Fibroblast of villous mesenchyme (primary cell): ENCODE measurements around the gene LKAAEAR1. TPM values are rescaled to one million over a fixed set of nuclear protein-coding genes. Genes with fewer than 3 reads are reported as not detected.
A peak's percentile ranks its signal among the peaks of the same experiment; 100 is the strongest.

Source experiments
- DNase-seq: peaks from one replicate; pipeline ENCODE4 v3.0.0-alpha.2; 2010; ENCODE audit warnings: low read depth
- H3K4me3 ChIP-seq: 2 replicates; pipeline ENCODE4 v1.5.1; 2011; ENCODE audit warnings: low read depth, mild to moderate bottlenecking, low read length
- total RNA-seq: library from RNA; depleted of rRNA; stranded (reverse); fragments of >200 nt; gene quantifications from 2 replicates; pipeline ENCODE4 v1.2.3, GENCODE V29; 2012
- TF ChIP-seq, protein P1 (sequence below): IDR thresholded peaks from 2 replicates; pipeline ENCODE4 v1.5.1; 2012; ENCODE audit warnings: low read depth, mild to moderate bottlenecking, low read length; ENCODE audit not compliant: insufficient read depth

Gene LKAAEAR1
- total RNA-seq, 1 donor = not detected

DNA sequence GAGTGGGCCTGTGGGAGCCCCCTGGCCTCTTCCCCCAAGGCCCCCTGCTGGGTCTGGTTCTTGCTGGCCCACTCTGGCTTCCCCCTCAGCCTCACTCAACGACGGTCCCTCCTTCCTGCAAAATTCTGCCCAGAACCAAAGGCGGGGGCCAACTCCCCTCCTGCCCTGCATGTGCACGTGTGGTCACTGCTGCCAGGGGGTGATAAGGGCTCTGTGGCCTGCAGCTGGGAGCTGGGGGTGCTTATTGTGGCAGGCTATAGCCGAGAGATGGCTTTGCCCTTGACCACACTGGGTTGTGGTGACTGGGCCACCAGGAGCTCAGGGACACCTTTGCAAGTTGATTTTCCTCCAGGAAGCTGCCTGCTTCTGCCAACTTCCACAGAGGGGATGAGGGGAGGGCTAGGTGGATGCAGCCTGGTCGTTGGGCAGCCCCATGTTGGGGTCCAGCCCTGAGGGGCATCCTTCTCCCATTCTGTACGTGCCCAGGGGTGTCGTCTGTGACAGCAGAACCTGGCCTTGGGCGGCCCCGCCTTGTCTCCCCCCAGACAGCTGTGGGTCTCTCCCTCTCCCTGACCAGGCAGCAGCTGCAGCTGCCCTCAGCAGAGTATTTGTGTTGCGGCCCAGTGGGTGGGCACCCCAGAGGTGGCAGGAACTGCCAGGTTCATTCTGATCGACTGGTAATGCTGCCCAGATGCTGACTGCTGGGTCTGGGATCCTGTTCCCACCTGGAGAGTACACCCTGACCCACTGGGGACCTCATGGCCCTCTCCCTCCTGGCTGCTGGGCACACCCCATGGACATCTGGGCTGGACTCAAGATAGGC lies 15.6 kb downstream of the LKAAEAR1 start:
- TF ChIP-seq, protein P1, sequence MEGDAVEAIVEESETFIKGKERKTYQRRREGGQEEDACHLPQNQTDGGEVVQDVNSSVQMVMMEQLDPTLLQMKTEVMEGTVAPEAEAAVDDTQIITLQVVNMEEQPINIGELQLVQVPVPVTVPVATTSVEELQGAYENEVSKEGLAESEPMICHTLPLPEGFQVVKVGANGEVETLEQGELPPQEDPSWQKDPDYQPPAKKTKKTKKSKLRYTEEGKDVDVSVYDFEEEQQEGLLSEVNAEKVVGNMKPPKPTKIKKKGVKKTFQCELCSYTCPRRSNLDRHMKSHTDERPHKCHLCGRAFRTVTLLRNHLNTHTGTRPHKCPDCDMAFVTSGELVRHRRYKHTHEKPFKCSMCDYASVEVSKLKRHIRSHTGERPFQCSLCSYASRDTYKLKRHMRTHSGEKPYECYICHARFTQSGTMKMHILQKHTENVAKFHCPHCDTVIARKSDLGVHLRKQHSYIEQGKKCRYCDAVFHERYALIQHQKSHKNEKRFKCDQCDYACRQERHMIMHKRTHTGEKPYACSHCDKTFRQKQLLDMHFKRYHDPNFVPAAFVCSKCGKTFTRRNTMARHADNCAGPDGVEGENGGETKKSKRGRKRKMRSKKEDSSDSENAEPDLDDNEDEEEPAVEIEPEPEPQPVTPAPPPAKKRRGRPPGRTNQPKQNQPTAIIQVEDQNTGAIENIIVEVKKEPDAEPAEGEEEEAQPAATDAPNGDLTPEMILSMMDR = no peak
- H3K4me3 ChIP-seq = no peak overlapping the region
- no peak for DNase-seq

DNA sequence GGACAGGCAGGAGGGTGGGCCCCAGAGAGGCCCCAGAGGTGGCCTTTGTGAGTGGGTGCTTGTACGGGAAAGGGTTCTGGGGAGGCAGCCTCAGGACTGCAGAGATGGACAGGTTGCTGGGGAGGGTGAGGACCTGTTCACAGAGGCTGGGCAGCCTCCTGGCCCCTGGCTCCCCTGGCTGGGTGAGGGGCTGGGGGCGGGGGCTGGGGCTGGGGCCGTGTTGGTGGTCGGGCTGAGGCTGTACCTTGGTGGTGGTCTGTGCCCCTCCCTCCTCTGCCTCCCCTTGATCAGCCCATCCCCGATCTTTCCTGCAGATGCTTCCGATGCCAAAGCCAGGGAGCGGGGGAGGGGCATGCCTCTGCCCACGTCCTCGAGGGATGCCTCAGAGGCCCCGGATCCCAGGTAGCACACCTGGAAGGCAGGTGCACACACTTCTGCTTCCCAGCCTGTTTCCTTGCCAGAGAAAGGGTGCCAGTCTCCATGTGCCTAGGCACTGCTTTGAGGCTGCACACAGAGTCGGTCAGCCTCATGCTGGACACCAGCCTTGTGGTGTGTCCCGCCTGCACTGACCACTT lies 16.4 kb downstream of the LKAAEAR1 start:
- H3K4me3 ChIP-seq = no peak overlapping the region
- no peak for DNase-seq
- TF ChIP-seq, protein P1 = no peak

DNA sequence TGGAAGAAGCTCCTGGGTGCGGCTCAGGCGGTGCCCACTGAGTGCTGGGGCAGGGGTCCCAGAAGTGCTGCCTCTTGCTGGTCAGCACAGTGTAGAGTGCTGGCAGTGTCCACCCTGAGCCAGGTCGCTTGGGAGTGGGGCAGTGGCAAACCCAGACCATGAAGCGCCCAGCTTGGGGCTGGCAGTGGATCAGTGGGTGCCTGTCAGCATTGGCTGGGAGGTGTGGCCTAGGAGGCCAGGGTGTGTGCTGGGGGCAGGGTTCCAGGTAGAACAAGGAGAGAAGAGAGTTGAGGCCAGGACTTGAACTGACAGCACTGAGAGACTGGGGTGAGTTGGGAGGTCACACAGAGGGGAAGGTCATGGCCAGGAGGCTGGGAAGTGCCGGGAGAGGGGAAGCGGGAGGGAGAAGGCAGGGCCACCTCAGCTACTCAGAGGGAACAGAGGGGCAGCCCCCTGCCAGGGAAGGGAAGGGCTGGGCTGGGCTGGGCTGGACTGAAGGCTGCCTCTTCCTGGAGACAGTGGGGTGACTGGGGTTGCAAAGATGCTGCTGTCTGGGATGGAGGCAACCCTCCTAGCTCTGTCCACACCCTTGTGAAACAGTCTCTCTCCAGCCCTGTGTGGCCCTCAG lies 17.1 kb downstream of the LKAAEAR1 start:
- H3K4me3 ChIP-seq = no peak overlapping the region
- DNase-seq = no peak
- TF ChIP-seq, protein P1 = no peak

DNA sequence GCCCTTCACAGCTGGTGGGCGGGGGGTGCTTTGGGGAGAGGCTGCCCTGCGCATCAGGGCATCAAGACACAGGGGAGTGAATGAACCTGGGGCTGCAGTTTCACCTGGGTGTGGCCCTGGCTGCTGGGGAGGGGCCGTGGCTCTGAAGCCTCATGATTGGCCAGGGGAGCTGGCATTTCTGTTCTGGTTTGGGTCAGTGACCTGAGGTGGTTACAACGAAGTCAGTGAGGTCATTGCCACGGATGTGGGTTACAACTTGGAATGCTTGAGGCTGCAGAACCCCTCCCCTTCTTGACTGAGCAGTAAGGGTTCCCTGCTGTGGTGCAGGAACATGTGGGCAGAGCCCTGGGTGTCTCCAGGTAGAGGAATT lies 18.2 kb downstream of the LKAAEAR1 start:
- no peak overlapping the region for H3K4me3 ChIP-seq
- DNase-seq = peak; percentile 92
- TF ChIP-seq, protein P1 = no peak

DNA sequence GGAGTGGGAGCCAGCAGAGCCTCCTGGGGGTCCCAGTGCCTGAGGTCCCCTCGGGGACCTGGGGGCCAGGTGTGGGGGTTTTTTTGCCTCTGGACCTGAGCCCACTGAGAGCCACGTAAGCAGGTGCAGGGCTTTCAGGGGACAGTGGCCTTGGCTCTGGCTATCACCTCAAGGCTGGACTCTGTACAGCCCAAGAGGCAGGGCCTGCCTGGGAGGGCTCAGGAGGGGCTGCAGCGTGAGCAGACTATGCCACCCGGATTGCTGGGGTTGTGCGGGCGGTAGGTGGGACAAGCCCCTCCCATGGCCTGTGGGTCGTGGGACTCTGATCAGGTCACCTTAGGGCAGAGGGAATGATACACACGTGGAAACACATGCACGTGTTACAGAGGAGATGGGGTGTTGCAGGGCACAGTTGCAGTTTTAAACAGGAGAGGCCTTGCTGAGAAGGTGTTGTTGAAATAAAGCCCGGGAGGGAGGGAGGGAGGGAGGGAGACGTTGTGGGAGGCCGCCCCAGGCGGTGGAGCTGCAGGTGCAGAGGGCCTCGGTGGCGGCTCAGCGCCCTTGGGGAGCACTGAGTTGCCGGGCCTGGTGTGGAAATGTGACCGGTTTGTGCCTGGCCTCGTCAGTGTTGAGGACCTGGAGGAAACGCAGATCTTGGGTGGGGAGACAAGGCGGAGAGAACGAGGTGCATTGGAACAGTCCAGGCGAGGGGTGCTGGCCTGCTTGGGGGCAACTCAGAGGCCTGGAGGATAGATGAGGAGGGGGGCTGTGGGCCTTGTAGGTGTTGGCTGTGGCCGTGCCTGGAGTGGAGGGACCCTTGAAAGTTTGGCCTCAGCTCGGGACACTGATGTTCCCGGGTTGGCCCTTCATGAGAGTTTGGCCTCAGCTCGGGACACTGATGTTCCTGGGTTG lies 18.9 kb downstream of the LKAAEAR1 start:
- DNase-seq = no peak
- H3K4me3 ChIP-seq = no peak overlapping the region
- TF ChIP-seq, protein P1 = no peak

DNA sequence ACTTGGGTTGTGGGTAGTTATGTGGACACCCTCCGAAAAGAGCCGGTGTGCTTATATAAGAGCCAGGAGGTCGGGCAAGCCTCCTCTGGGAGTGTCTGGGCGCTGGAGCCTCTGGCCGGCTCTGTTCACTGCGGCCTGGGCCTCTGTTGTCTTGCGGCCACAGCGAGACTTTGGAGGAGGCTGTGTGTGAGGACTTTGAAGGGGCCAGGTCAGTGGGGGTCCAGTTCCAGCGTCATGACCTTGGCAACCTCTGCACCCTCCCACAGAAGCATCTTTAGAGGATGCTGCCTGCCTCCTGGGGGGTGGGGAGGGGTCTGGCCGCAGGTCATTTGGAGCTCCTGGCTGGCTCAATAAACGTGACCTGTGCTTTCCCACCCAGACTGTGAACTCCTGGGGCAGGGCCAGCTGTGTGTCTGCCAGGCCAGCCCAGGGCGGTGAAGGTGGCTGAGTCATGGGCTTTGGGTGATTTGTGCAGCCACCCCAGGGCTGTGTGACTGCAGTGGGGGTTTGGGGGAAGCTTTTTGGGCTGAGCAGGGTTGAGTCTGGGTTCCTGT lies 20.0 kb downstream of the LKAAEAR1 start:
- peak; percentile 62 for DNase-seq
- H3K4me3 ChIP-seq = peak overlapping the region; percentile 87
- TF ChIP-seq, protein P1 = no peak
